Stomach (tissue), 9 donors: ENCODE results near the gene P4HB. TPM values are rescaled to one million over a fixed set of nuclear protein-coding genes. Genes with fewer than 3 reads are reported as not detected.

Experiments
- DNase-seq, 2 donors: peaks; one replicate each; pipeline versions ENCODE4 v3.0.0 to v3.0.0-alpha.2; 2013 to 2019
- H3K27ac ChIP-seq, 5 donors: fragments of 200-600 bp in 4 of 5; sonication (generic) in 4 of 5; one replicate each; pipeline ENCODE4 v1.5.1; 2013 to 2019; ENCODE audit warnings: mild to moderate bottlenecking in 1 of 5, moderate library complexity in 1 of 5
- H3K27me3 ChIP-seq, 3 donors: fragments of 200-600 bp; sonication (generic); one replicate each; pipeline ENCODE4 v1.5.1; 2017 to 2019; ENCODE audit warnings: mixed run types in 1 of 3
- H3K36me3 ChIP-seq, 4 donors: fragments of 200-600 bp; sonication (generic); 1 replicate in 3 of 4; 2 replicates in 1 of 4; pipeline ENCODE4 v1.5.1; 2016 to 2019
- H3K4me1 ChIP-seq, 4 donors: fragments of 200-600 bp; sonication (generic); one replicate each; pipeline ENCODE4 v1.5.1; 2016 to 2019
- H3K4me3 ChIP-seq, 4 donors: fragments of 200-600 bp; sonication (generic) in 3 of 4; one replicate each; pipeline ENCODE4 v1.5.1; 2016 to 2019; ENCODE audit warnings: mild to moderate bottlenecking in 1 of 4
- H3K9me3 ChIP-seq, 4 donors: fragments of 200-600 bp; sonication (generic); one replicate each; pipeline ENCODE4 v1.5.1; 2016 to 2019
- CTCF ChIP-seq, 7 experiments: fragments of 450-650 bp in 4 of 7; fragments of 200-600 bp in 3 of 7; sonication (generic) in 3 of 7; IDR thresholded peaks; one replicate each; pipeline ENCODE4 v1.5.1; 2016 to 2019; ENCODE audit warnings: antibody characterized with exemption in 7 of 7, control low read depth in 2 of 7, mild to moderate bottlenecking in 1 of 7
- EP300 ChIP-seq: sonication (generic); formaldehyde crosslinking; IDR thresholded peaks from one replicate; pipeline ENCODE4 v1.6.1; 2017; ENCODE audit warnings: antibody characterized with exemption
- POLR2A ChIP-seq, 4 donors: fragments of 450-650 bp; IDR thresholded peaks; one replicate each; pipeline ENCODE4 v1.6.1; 2016; ENCODE audit warnings: antibody characterized with exemption in 4 of 4, control low read depth in 2 of 4, mild to moderate bottlenecking in 1 of 4, moderate library complexity in 1 of 4
- POLR2AphosphoS5 ChIP-seq, 3 donors: sonication (generic); formaldehyde crosslinking; IDR thresholded peaks; one replicate each; pipeline ENCODE4 v1.6.1; 2016; ENCODE audit warnings: antibody characterized with exemption in 3 of 3
- WGBS, 5 donors: extraction: QIAGEN DNeasy Blood & Tissue Kit in 3 of 5; methylation state at CpG; one replicate each; pipeline versions ENCODE4 v1.1.5 to v1.1.7; 2013 to 2018; 5-methylcytosine and 5-hydroxymethylcytosine counted together
- intact Hi-C: fragments of 100-400 bp; cut with DNase I; formaldehyde crosslinking; loops from one replicate; pipeline ENCODE4 v1.15.1; 2023; ENCODE audit warnings: low total_unique reads
- polyA plus RNA-seq, 3 donors: library from polyadenylated mRNA; stranded (reverse); fragments of 200-250 nt; gene quantifications; one replicate each; pipeline ENCODE4 v1.2.3, GENCODE V29; 2013
- total RNA-seq, 5 donors: library from RNA; depleted of rRNA; stranded (reverse); fragments of >200 nt; gene quantifications; one replicate each; pipeline versions ENCODE4 v1.1.0 to v1.2.3, GENCODE V29; 2014 to 2016
- donor health status: healthy with polysubstance abuse.
- donor health status: Bipolar disorder and iron deficiency.
- donor health status: healthy.

The P4HB gene
- total and polyA plus RNA-seq, 8 donors, result 401 to 1,308 (median 619) TPM

GRCh38 chr17:81838753-81839255 is 21.5 kb downstream of the P4HB start:
- H3K27ac ChIP-seq, result no peak overlapping the region
- H3K36me3 ChIP-seq, result peaks cover 15 to 19% (median 15%) of the 10 kb centered on the region in 4 donors
- no peaks in the 10 kb centered on the region for H3K27me3 ChIP-seq
- 36 to 43% (median 41%) methylated on average over 14 to 17 of the region's 17 CpGs for WGBS, 5 donors
- no peak for TF ChIP-seq EP300
- no peak for TF ChIP-seq POLR2AphosphoS5 (IDR thresholded peaks at IDR 0.05)
- TF ChIP-seq CTCF (IDR thresholded peaks at IDR 0.05), result no peak
- TF ChIP-seq POLR2A (IDR thresholded peaks at IDR 0.05), result no peak
- H3K4me3 ChIP-seq, result no peak overlapping the region
- DNase-seq, result no peak
- H3K4me1 ChIP-seq, result peaks cover 3 to 18% (median 9%) of the 10 kb centered on the region in 4 donors
- no peaks in the 10 kb centered on the region for H3K9me3 ChIP-seq
- intact Hi-C loops, result no loop called here

- Histone ChIP-seq H3K4me1 (peaks cover 7 to 25% (median 15%) of the 10 kb centered on the region in 4 donors), H3K4me3 (no peak overlapping the region), H3K9me3 (no peaks in the 10 kb centered on the region), H3K27ac (no peak overlapping the region), H3K27me3 (no peaks in the 10 kb centered on the region), H3K36me3 (peaks cover 3 to 7% (median 3%) of the 10 kb centered on the region in 4 donors)
- no peak for TF ChIP-seq POLR2A (IDR thresholded peaks at IDR 0.05)
- TF ChIP-seq POLR2AphosphoS5 (IDR thresholded peaks at IDR 0.05), result no peak
- TF ChIP-seq EP300, result no peak
- no peak for TF ChIP-seq CTCF (IDR thresholded peaks at IDR 0.05)
- DNase-seq, result no peak
- 67 to 84% (median 78%) methylated on average over 9 of the region's 9 CpGs for WGBS, 5 donors
- intact Hi-C loops, result no loop called here
These were observed 22.7 kb downstream of the P4HB start for GRCh38 chr17:81837641-81838040.

GRCh38 chr17:81834831-81835267 is 25.5 kb downstream of the P4HB start, which contains the start of gene PPP1R27:
PPP1R27 (minus strand) TSS chr17:81835050; CDS start chr17:81834953, 97 bp downstream.
- intact Hi-C loops, result no loop called here
- no peak for DNase-seq
- H3K4me3 ChIP-seq, result peak within 1 kb of the TSS; percentile 64 to 82 (median 80)
- H3K36me3 ChIP-seq, result no peaks in the 10 kb centered on the region
- H3K4me1 ChIP-seq, result peaks cover 18 to 37% (median 31%) of the 10 kb centered on the region in 4 donors
- TF ChIP-seq POLR2AphosphoS5 (IDR thresholded peaks at IDR 0.05) (no peak), CTCF (IDR thresholded peaks at IDR 0.05) (no peak), POLR2A (IDR thresholded peaks at IDR 0.05) (no peak), EP300 (no peak)
- WGBS, 5 donors, result 89 to 94% (median 92%) methylated on average over 17 to 26 of the region's 26 CpGs
- no peaks in the 10 kb centered on the region for H3K27me3 ChIP-seq
- H3K9me3 ChIP-seq, result no peaks in the 10 kb centered on the region
- peak within 1 kb of the TSS in 4 of 5 donors; percentile 90 to 97 (median 93) for H3K27ac ChIP-seq

DNA sequence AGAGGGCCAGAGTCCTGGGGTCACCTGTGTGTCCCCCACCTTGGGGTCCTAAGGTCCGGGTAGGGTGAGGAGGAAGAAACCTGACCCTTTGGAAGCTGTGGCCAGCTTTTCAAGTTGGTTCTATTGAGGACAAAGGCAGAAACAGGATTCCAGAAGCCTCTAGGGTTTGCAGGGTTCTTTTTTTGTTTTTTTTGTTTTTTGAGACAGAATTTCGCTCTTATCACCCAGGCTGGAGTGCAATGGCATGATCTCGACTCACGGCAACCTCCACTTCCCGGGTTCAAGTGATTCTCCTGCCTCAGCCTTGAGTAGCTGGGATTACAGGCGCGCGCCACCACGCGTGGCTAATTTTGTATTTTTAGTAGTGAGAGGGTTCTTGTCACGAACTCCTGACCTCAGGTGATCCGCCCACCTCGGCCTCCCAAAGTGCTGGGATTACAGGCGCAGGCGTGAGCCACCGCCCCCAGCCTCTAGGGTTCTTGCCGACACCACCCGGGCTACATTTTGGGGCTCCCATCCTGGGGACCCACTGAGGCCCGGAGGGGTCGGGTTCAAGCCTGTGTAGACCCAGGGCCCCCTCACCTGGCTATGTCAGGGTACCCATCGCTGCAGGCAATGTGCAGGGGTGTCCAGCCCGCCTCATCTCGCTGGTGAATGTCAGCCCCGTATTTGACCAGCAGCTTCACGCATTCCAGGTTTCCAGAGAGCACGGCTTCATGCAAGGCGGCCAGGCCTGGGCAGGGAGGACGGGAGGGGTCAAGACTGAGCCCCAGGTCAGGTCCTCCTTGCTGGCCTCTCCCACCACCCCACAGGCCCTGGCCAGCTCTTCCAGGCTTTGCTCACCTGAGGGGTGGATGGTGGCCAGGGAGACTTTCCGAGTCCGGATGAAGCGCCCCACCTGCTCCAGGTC is 26.2 kb downstream of the P4HB start:
- Histone ChIP-seq H3K9me3 (no peaks in the 10 kb centered on the region), H3K4me1 (peaks cover 18 to 44% (median 34%) of the 10 kb centered on the region in 4 donors), H3K27me3 (no peaks in the 10 kb centered on the region), H3K36me3 (no peaks in the 10 kb centered on the region), H3K4me3 (peak overlapping the region; percentile 64 to 82 (median 80)), H3K27ac (peak overlapping the region; percentile 90 to 97 (median 93))
- WGBS, 5 donors, result 81 to 85% (median 82%) methylated on average over 23 to 31 of the region's 31 CpGs
- no peak for DNase-seq
- TF ChIP-seq POLR2A (IDR thresholded peaks at IDR 0.05) (no peak), EP300 (no peak), POLR2AphosphoS5 (IDR thresholded peaks at IDR 0.05) (no peak), CTCF (IDR thresholded peaks at IDR 0.05) (no peak)
- intact Hi-C loops, result no loop called here
